GM19324 (cell line): ENCODE results near the gene PRSS27.
A peak's percentile ranks its signal among the peaks of the same experiment; 100 is the strongest.

ENCODE experiments used
- ATAC-seq: cut with Tn5 transposase; IDR thresholded peaks from one replicate; pipeline ENCODE4 v1.9.1; 2021; ENCODE audit warnings: mild to moderate bottlenecking, moderate library complexity; ENCODE audit not compliant: unreplicated experiment, low FRiP score

The PRSS27 gene

GRCh38 chr16:2720064-2720457, at the start of gene PRSS27:
TSS of gene PRSS27 (minus strand) at chr16:2720224. CDS start at chr16:2720160, 64 bp downstream.
- no peak for ATAC-seq

GRCh38 chr16:2769675-2770056, 49.6 kb upstream of the PRSS27 start:
- ATAC-seq = no peak

- ATAC-seq = no peak
Measured at GRCh38 chr16:2769100-2769529, 49.1 kb upstream of the PRSS27 start.

GRCh38 chr16:2768403-2769089, 48.5 kb upstream of the PRSS27 start:
- ATAC-seq = no peak

GRCh38 chr16:2767891-2768290, 47.9 kb upstream of the PRSS27 start:
- no peak for ATAC-seq

- no peak for ATAC-seq
Measured at GRCh38 chr16:2767140-2767731, 47.2 kb upstream of the PRSS27 start.

- ATAC-seq = no peak
Measured at GRCh38 chr16:2766430-2767139, 46.6 kb upstream of the PRSS27 start.

GRCh38 chr16:2765462-2766404, 45.7 kb upstream of the PRSS27 start:
- ATAC-seq = no peak

- no peak for ATAC-seq
Measured at GRCh38 chr16:2764718-2765117, 44.7 kb upstream of the PRSS27 start.

GRCh38 chr16:2763173-2763572, 43.1 kb upstream of the PRSS27 start:
- ATAC-seq = no peak

- no peak for ATAC-seq
Measured at GRCh38 chr16:2762711-2763110, 42.7 kb upstream of the PRSS27 start.

- no peak for ATAC-seq
Measured at GRCh38 chr16:2761886-2762583, 42.0 kb upstream of the PRSS27 start.

GRCh38 chr16:2761472-2761871, 41.4 kb upstream of the PRSS27 start:
- ATAC-seq = no peak

- no peak for ATAC-seq
Measured at GRCh38 chr16:2757344-2757743, 37.3 kb upstream of the PRSS27 start.

GRCh38 chr16:2756288-2757015, 36.4 kb upstream of the PRSS27 start:
- no peak for ATAC-seq

- no peak for ATAC-seq
Measured at GRCh38 chr16:2755158-2755557, 35.1 kb upstream of the PRSS27 start.

- no peak for ATAC-seq
Measured at GRCh38 chr16:2753733-2754020, 33.7 kb upstream of the PRSS27 start.

- ATAC-seq = peak; percentile 42
Measured at GRCh38 chr16:2752850-2753732, 33.1 kb upstream of the PRSS27 start.
